GM18951 (cell line): ENCODE results near the gene CTTN.

ENCODE experiments used
- POLR2A ChIP-seq: IDR thresholded peaks from 4 replicates; pipeline ENCODE4 v1.6.1; 2011; ENCODE audit warnings: mild to moderate bottlenecking; ENCODE audit not compliant: insufficient read length, insufficient read depth; ENCODE audit errors: extremely low read depth
- in situ Hi-C: fragments of 300-500 bp; cut with MboI; formaldehyde crosslinking; loops from one replicate; pipeline ENCODE4 v1.12.0; 2022; ENCODE audit warnings: low sequenced_read_pairs, mixed read lengths, inconsistent platforms; ENCODE audit not compliant: unreplicated experiment

CTTN gene

GRCh38 chr11:70429724-70430521 lies 31.6 kb downstream of the CTTN start:
- no peak for TF ChIP-seq POLR2A

GRCh38 chr11:70430671-70431574 lies 32.6 kb downstream of the CTTN start:
- TF ChIP-seq POLR2A = no peak
- in situ Hi-C loops = no loop called here

More at GRCh38 chr11:70429724-70430521, 31.6 kb downstream of the CTTN start:
- in situ Hi-C loops = no loop called here

DNA sequence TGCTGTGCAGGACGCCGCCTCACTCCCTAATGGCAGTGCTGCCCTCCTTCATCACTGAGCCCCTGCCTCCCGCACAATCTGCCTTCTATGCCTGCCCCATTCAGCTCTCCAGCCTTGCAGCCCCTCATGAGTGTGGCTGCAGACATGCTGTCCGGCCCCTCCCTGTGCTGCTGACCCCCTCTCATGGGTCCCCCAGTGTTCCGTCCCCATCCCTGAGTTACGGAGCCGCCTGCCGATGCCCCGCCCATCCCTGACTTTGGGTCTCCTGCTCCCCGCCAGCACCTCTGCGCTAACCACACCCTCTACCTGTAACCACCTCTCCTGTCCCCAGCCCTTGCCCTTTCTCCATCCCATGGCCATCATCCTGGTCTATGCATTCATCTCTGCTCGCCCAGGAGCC lies 33.3 kb downstream of the CTTN start:
- no peak for TF ChIP-seq POLR2A
- in situ Hi-C loops = no loop called here

GRCh38 chr11:70432065-70432464 lies 33.7 kb downstream of the CTTN start:
- in situ Hi-C loops = no loop called here
- no peak for TF ChIP-seq POLR2A

DNA sequence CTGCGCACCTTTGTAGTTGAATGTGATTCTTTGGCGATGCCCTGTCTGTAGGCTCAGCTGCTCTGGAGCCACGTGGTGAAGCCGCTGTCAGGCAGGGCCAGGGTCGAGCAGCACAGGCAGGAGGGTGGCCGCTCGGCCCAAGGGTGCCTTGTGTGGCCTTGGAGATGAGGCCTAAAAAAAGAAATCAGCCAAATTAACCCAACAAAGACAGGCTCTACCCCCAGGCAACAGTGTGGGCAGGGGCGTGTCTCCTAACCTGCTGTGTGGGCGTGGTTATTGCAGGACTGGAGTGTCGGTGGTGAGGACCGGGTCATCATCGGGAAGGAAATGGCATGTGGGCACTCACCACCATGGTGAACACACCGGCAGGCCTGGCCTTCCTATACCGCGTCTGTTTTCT lies 34.3 kb downstream of the CTTN start:
- no peak for TF ChIP-seq POLR2A
- in situ Hi-C loops = no loop called here

DNA sequence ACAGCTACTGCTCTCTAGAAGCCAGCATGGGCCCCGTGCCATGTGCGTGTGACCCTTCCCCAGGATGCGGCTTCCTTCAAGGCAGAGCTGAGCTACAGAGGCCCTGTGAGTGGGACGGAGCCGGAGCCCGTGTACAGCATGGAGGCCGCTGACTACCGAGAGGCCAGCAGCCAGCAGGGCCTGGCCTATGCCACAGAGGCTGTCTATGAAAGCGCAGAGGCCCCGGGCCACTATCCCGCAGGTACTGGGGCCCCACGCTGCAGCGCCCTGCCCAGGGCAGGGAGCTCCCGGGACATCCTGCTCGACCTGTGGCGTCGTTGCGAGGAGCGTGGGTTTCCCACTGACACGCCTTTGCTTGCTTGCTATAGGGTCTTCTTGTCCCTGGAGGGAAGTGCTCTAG lies 34.7 kb downstream of the CTTN start:
- TF ChIP-seq POLR2A = no peak
- in situ Hi-C loops = no loop called here

- in situ Hi-C loops = no loop called here
- no peak for TF ChIP-seq POLR2A
These were observed 35.2 kb downstream of the CTTN start for GRCh38 chr11:70433526-70433925.

DNA sequence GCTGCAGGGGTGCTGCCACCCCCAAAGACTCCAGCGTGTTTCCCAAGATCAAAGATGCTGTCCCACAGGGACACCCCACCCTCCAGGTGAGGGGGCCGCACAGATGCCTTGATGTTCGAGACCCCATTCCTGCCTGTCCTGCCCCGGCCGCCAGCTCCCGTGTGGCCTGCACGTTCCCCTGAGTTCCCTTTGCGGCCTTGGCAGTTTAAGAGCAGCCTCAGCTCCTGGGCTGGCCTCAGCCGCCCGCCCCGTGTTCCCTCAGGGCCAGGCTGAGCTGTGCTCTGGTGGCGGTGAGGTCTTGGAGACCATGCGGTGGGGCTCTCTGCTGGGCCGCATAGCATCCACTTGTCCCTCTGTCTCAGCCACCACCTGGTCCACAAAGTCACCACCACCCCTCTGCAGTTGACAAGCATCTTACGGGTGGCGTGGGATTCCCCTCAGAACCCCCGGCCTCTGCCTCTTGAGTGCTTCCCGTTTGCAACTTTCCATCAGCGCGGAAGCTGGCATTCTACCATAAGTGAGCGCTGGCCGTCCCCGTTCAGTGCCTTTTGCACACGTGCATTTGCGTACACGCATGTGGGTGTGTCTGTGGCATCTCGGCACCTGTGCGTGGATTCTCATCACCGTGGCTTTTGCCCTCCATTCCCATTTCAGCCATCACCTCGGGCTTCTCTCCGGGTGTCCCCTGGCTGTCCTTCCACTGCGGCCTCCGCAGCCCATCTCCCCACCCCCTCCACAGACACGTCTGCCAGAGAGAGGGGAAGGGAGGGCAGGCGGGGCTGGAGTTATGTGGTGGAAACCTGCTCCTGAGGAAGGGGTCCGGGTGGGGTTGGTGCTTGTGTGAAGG lies 35.9 kb downstream of the CTTN start:
- in situ Hi-C loops = no loop called here
- no peak for TF ChIP-seq POLR2A

GRCh38 chr11:70434813-70435278 lies 36.5 kb downstream of the CTTN start:
- TF ChIP-seq POLR2A = no peak
- in situ Hi-C loops = no loop called here

GRCh38 chr11:70435361-70435760 lies 37.0 kb downstream of the CTTN start:
- in situ Hi-C loops = no loop called here
- TF ChIP-seq POLR2A = no peak

- in situ Hi-C loops = no loop called here
- TF ChIP-seq POLR2A = no peak
These were observed 37.6 kb downstream of the CTTN start for GRCh38 chr11:70435765-70436500.

GRCh38 chr11:70436501-70436860 lies 38.2 kb downstream of the CTTN start:
- in situ Hi-C loops = no loop called here
- no peak for TF ChIP-seq POLR2A
